ENCODE measurements around the gene PDCD1. TPM values are rescaled to one million over a fixed set of nuclear protein-coding genes. Genes with fewer than 3 reads are reported as not detected.
A peak's percentile ranks its signal among the peaks of the same experiment; 100 is the strongest.
"Not testable (repeated sequence)": the region's sequence is repeated elsewhere in the genome, so short reads cannot be mapped to it uniquely, and the experiment has no call there.

PDCD1 gene
- total RNA-seq, 4 donors from 2014 or later: not detected

- Histone ChIP-seq H3K27ac (no peak overlapping the region), H3K27me3 (peaks cover 34% of the 10 kb centered on the region), H3K9me3 (no peaks in the 10 kb centered on the region), H3K36me3 (no peaks in the 10 kb centered on the region), H3K4me3 (no peak overlapping the region), H3K4me1 (no peaks in the 10 kb centered on the region)
- DNase-seq (ENCODE audit: low spot score in 2 of 2): peak; percentile 56 to 70
- no peak for TF ChIP-seq EP300 (IDR thresholded peaks at IDR 0.05)
- TF ChIP-seq, protein P1, sequence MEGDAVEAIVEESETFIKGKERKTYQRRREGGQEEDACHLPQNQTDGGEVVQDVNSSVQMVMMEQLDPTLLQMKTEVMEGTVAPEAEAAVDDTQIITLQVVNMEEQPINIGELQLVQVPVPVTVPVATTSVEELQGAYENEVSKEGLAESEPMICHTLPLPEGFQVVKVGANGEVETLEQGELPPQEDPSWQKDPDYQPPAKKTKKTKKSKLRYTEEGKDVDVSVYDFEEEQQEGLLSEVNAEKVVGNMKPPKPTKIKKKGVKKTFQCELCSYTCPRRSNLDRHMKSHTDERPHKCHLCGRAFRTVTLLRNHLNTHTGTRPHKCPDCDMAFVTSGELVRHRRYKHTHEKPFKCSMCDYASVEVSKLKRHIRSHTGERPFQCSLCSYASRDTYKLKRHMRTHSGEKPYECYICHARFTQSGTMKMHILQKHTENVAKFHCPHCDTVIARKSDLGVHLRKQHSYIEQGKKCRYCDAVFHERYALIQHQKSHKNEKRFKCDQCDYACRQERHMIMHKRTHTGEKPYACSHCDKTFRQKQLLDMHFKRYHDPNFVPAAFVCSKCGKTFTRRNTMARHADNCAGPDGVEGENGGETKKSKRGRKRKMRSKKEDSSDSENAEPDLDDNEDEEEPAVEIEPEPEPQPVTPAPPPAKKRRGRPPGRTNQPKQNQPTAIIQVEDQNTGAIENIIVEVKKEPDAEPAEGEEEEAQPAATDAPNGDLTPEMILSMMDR (IDR thresholded peaks at IDR 0.05): no peak
- WGBS: 53% methylated on average over 11 of the region's 25 CpGs
These were observed 40.3 kb downstream of the PDCD1 start for GRCh38 chr2:241818229-241818942.

GRCh38 chr2:241817821-241818215 is 40.9 kb downstream of the PDCD1 start:
- DNase-seq (ENCODE audit: low spot score in 2 of 2); H3K9me3 ChIP-seq; H3K4me3 ChIP-seq; H3K27ac ChIP-seq; H3K36me3 ChIP-seq; H3K4me1 ChIP-seq: not testable (repeated sequence)
- WGBS: 80% methylated on average over 10 of the region's 10 CpGs
- H3K27me3 ChIP-seq: peaks cover 34% of the 10 kb centered on the region

DNA sequence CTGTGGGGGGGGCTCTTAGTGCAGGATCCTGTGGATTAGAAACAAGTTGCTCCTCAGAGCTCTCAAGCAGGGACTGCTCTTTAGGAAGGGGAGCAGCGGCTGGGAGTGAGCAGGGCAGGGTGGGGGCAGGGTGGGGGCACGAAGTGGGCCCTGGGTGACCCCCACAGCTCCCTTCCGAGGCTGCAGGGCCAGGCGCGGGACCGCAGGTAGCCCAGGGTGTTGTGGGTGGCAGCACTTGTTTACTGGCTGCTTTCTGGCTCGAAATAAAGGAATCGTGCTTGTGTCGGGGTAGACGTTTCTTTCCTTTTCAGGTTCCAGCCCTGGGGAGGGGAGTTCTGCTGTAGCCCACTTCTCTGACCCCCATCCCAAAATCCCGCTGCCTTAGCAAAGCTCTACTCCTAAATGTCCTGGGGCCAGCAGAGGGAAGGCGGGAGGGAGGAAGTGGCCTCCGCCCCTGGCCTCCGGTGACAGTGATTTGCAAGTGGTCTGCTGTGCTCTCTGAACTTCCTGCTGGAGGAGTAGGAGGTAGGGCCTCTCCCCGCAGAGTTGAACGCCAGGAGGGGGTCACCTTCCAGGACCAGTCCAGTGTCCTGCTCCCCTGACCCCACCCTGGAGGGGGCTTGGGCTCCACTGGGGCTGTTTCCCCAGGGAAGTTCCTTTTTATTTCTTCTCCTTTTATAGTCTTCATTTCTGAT is 41.4 kb downstream of the PDCD1 start:
- TF ChIP-seq, protein P1 (IDR thresholded peaks at IDR 0.05): no peak
- TF ChIP-seq POLR2A (IDR thresholded peaks at IDR 0.05) (no peak), POLR2AphosphoS5 (IDR thresholded peaks at IDR 0.05) (no peak), EP300 (IDR thresholded peaks at IDR 0.05) (no peak)
- Histone ChIP-seq H3K4me1 (no peaks in the 10 kb centered on the region), H3K36me3 (no peaks in the 10 kb centered on the region), H3K27ac (no peak overlapping the region), H3K27me3 (peaks cover 34% of the 10 kb centered on the region), H3K9me3 (no peaks in the 10 kb centered on the region), H3K4me3 (no peak overlapping the region)
- peak; percentile 59 to 68 for DNase-seq (ENCODE audit: low spot score in 2 of 2)
- WGBS: 41% methylated on average over 12 of the region's 16 CpGs

GRCh38 chr2:241816431-241817121 is 42.1 kb downstream of the PDCD1 start:
- peak; percentile 56 to 76 for DNase-seq (ENCODE audit: low spot score in 2 of 2)
- Histone ChIP-seq H3K27me3 (peaks cover 30% of the 10 kb centered on the region), H3K4me1 (no peaks in the 10 kb centered on the region), H3K4me3 (no peak overlapping the region), H3K36me3 (no peaks in the 10 kb centered on the region), H3K27ac (no peak overlapping the region), H3K9me3 (no peaks in the 10 kb centered on the region)
- WGBS: 55% methylated on average over 19 of the region's 33 CpGs
- no peak for TF ChIP-seq POLR2A (IDR thresholded peaks at IDR 0.05)
- TF ChIP-seq EP300 (IDR thresholded peaks at IDR 0.05): no peak
- TF ChIP-seq POLR2AphosphoS5 (IDR thresholded peaks at IDR 0.05): no peak
- TF ChIP-seq, protein P1 (IDR thresholded peaks at IDR 0.05): no peak

- no peak overlapping the region for H3K4me3 ChIP-seq
- no peak overlapping the region for H3K27ac ChIP-seq
- no peaks in the 10 kb centered on the region for H3K4me1 ChIP-seq
- no peaks in the 10 kb centered on the region for H3K9me3 ChIP-seq
- H3K27me3 ChIP-seq: peaks cover 22% of the 10 kb centered on the region
- no peaks in the 10 kb centered on the region for H3K36me3 ChIP-seq
- WGBS: 84% methylated on average over 35 of the region's 48 CpGs
- peak; percentile 60 to 72 for DNase-seq (ENCODE audit: low spot score in 2 of 2)
- TF ChIP-seq, protein P1 (IDR thresholded peaks at IDR 0.05): no peak
- TF ChIP-seq EP300 (IDR thresholded peaks at IDR 0.05) (no peak), POLR2AphosphoS5 (IDR thresholded peaks at IDR 0.05) (no peak), POLR2A (IDR thresholded peaks at IDR 0.05) (no peak)
These were observed 42.9 kb downstream of the PDCD1 start for GRCh38 chr2:241815477-241816430.

Measured in suprapubic skin (tissue), 4 donors.